Stimulated activated CD8-positive, alpha-beta memory T cell treated with anti-CD3 and anti-CD28 coated beads, Interleukin-15, amount 100 ng/mL, for 48 hours (primary cell): ENCODE results near the gene GJC1.
"Not testable (repeated sequence)": the region's sequence is repeated elsewhere in the genome, so short reads cannot be mapped to it uniquely, and the experiment has no call there.

Experiments used
- DNase-seq, 2 donors: peaks; one replicate each; pipeline ENCODE4 v3.0.0-alpha.2; 2020; ENCODE audit warnings: low read depth in 2 of 2

The GJC1 gene

DNA sequence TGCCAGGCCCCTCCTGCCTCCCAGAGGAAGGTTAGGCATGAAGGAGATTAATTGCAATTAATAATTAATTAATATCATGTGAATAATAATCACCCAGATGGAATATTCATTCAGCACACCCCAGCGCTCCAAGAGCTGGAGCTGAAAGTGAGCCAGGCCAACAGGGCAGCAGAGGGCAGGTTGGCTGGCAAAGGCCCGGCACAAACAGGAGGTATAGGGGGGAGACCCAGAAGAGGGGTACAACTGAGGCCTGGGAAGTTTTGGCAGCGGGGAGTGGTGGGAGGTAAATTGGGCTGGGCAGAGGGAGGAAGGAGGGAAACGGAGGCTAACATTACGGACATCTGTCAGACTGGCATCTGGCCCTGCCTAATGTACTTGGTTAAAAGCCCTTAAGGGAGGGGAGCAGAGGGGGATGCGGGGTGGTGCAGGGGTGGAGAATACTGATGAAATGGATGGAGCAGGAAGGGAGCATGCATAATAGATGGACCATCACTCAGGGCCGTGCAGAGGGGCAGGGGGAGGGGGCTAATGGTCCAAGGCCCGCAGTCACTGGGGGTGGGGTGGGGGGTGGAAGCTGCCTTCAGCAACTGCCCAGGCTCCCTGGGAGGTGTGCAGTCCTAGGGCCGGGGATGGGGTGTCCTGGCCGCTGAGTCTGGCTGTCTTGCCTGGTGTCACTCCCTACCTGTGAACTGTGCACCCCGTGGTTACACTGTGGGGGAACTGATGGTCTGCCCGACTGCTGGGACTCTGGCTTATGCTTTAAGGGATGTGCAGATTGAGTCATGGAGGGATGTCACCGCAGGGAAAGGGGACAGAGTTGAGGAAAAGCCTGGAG is 69.4 kb downstream of the GJC1 start:
- DNase-seq = no peak

DNA sequence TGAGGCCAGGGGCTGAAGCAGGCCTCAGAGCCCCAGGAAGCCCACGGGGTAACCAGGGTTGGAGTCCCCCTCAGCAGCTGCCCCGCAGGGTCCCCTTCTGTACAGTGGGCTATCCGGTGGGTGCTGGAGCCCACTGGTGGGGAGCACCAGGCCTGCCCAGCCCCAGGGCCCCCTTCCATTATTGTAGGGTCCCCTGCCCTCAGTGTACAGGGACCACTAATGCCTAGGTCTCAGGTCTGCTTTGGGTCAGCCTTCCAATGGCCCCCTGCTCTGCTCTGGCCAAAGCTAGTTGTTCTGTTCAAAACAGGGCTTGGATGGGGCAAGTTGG is 70.2 kb downstream of the GJC1 start:
- DNase-seq = no peak

GRCh38 chr17:44759086-44759915 is 70.8 kb downstream of the GJC1 start:
- DNase-seq = no peak

- no peak for DNase-seq
These were observed 71.5 kb downstream of the GJC1 start, which contains the start of gene ADAM11 for GRCh38 chr17:44758414-44759085. ADAM11 (plus strand) TSS chr17:44758988; CDS start chr17:44759200, 212 bp downstream.

- no peak for DNase-seq
These were observed 72.1 kb downstream of the GJC1 start for GRCh38 chr17:44757918-44758413.

GRCh38 chr17:44757045-44757917 is 72.8 kb downstream of the GJC1 start:
- no peak for DNase-seq

DNA sequence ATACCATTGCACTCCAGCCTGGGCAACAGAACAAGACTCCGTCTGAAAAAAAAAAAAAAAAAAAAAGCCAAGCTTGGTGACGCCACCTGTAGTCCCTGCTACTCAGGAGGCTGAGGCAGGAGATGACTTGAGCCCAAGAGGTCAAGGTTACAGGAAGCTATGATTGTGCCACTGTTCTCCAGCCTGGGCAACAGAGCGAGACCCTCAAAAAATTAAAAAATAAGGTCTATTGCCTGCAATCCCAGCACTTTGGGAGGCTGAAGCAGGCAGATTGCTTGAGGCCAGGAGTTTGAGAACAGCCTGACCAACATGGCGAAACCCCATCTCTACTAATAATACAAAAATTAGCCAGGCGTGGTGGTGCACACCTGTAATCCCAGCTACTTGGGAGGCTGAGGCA is 74.9 kb downstream of the GJC1 start:
- DNase-seq = not testable (repeated sequence)

DNA sequence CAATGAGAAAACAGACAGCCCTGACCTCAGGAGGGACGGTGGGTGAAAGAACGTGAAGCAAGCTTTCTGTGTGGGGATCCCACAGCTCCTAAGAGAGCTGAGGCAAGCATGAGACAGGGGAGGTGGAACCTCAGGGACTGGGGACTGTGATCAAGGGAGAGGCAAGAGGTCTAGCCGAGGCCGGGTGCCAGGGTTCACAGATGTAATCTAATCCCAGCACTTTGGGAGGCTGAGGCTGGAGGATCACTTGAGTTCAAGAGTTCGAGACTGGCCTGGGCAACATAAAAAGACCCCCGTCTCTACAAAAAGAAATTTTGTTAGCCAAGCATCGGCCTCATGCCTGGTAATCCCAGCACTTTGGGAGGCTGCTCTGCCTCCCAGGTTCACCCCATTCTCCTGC is 75.8 kb downstream of the GJC1 start:
- DNase-seq = no peak

DNA sequence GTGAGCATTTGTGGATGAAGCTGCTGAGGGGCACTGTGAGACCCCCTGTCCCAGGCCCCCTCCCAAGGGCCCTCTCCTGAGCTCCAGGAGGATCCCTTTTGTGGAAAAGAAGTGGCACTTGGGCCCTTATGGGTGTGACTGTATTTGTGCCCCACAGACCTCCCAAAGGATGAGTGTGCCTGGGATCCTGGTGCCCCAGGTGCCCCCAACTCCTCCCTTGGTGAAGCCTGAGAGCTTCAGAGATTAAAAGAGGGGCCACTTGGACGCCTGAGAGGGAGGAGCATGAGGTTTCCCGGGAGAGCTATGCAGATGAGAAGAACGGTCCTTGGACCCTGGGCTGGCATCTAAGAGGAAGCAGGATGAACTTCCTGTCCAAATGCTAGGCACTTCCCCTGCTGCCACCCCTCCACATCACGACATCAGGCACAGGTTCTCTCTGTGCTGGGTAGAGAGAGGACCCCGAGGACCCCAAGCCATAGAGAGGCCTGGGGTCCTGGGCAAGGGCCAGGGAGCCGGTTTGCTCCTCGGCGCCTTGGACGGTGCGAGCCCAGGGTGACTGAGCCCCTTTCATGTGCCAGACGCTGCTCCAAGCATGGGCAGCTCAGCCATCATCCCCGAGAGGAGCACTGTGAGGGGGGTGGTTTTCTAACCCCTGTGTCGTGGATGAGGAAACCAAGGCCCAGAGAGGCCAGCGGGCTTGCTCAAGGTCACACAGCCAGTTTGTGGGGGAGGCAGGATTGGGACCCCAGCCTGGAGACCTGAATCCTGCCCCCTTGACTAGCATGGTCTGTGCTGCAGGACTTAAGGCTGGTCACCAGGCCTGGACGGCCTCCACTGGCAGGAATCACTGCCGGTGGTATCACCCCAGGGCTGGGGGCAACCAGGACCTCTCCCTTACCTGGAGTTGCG is 76.9 kb downstream of the GJC1 start:
- no peak for DNase-seq

DNA sequence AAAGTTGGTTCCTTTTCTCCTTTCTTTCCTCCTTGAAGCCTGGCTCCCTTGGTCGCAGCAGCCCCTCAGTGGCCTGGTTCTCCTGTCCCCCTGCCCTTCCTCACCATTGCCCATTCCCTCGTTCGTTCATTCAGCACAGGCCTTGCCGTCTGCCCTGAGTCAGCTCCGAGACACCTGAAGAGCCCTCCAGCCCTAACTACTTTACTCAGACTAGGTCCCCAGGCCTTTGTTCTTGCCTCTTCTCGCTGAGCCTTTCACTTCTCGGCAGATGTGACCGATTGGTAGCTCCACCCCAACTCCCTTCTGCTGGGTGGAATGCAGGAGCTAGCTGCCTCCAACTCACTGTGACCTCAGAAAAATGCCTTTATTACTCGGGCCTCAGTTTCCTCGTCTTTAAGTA is 78.3 kb downstream of the GJC1 start:
- DNase-seq = no peak

- DNase-seq = no peak
These were observed 78.8 kb downstream of the GJC1 start for GRCh38 chr17:44751331-44751730.

- DNase-seq = no peak
These were observed 80.1 kb downstream of the GJC1 start for GRCh38 chr17:44749980-44750318.

GRCh38 chr17:44749076-44749979 is 80.8 kb downstream of the GJC1 start:
- no peak for DNase-seq
